HepG2 (cell line): ENCODE measurements around the gene KCNMA1. TPM values are rescaled to one million over a fixed set of nuclear protein-coding genes. Genes with fewer than 3 reads are reported as not detected.

Experiments used
- ATAC-seq: fragments of 200-7000 bp; cut with Tn5 transposase; 3 replicates; pipeline ENCODE4 v1.9.1; 2020; ENCODE audit warnings: mild to moderate bottlenecking, moderate library complexity
- BruUV-seq: library from RNA; stranded (reverse); fragments of 400-500 nt; replicated peaks from 2 replicates; lab custom pipeline; 2021; lab: Mats Ljungman, UMichigan
- CTCF ChIA-PET: fragments of 300-600 bp; formaldehyde crosslinking; extraction: SDS; loops from one replicate; lab custom pipeline; 2021; ENCODE audit warnings: low total read pairs, inconsistent platforms, low intra/inter-chr PET ratio; lab: Yijun Ruan, JAX
- POLR2A ChIA-PET: fragments of 350-600 bp; sonication (Branson Sonifier 250); formaldehyde crosslinking; loops from one replicate; lab custom pipeline; 2020; ENCODE audit warnings: antibody characterized with exemption, inconsistent platforms; lab: Yijun Ruan, JAX
- DNase-seq: peaks from one replicate; pipeline ENCODE4 v3.0.0-alpha.2; 2015; ENCODE audit warnings: low spot score
- FAIRE-seq: peaks from 3 replicates; lab custom pipeline; 2011; peaks lifted over from hg19 to GRCh38; lab: Jason Lieb, UNC
- H2AFZ ChIP-seq: one replicate; pipeline ENCODE4 v1.6.1; 2011; ENCODE audit warnings: low read length, inconsistent platforms
- H3K27ac ChIP-seq: fragments of 300-600 bp; 3 replicates; pipeline ENCODE4 v1.8.0; 2011; ENCODE audit warnings: mixed run types, mild to moderate bottlenecking, mixed read lengths, low read length, inconsistent platforms; ENCODE audit not compliant: insufficient read depth; ENCODE audit errors: extremely low read length
- H3K27me3 ChIP-seq, 2 experiments: fragments of 200-600 bp in 1 of 2; 2 replicates in 1 of 2; 3 replicates in 1 of 2; pipeline versions ENCODE4 v1.6.0 to v1.8.0; 2011; ENCODE audit warnings: low read length in 2 of 2, mild to moderate bottlenecking in 2 of 2, moderate library complexity in 2 of 2, inconsistent platforms in 1 of 2; ENCODE audit not compliant: insufficient read depth in 2 of 2, control insufficient read depth in 1 of 2
- H3K36me3 ChIP-seq, 2 experiments: fragments of 200-600 bp in 1 of 2; replicated peaks in 1 of 2; 2 replicates in 1 of 2; 3 replicates in 1 of 2; pipeline versions ENCODE4 v1.5.1 to v1.8.0; 2011; ENCODE audit warnings: low read length in 2 of 2, inconsistent platforms in 1 of 2; ENCODE audit not compliant: insufficient read depth in 2 of 2, control insufficient read depth in 1 of 2
- H3K4me1 ChIP-seq: 2 replicates; pipeline ENCODE4 v1.5.1; 2012; ENCODE audit warnings: low read length, inconsistent platforms; ENCODE audit not compliant: insufficient read depth
- H3K4me2 ChIP-seq: 2 replicates; pipeline ENCODE4 v1.6.0; 2011; ENCODE audit warnings: low read depth, low read length, inconsistent platforms
- H3K4me3 ChIP-seq, 3 experiments: fragments of 200-600 bp in 1 of 3; sonication (generic), shearing (Covaris generic) in 1 of 3; replicated peaks in 1 of 3; 2 replicates each; pipeline ENCODE4 v1.5.1; 2011 to 2016; ENCODE audit warnings: low read length in 3 of 3, inconsistent platforms in 2 of 3, low read depth in 2 of 3, mild to moderate bottlenecking in 2 of 3, control low read depth in 1 of 3, mixed read lengths in 1 of 3; ENCODE audit not compliant: insufficient read depth in 1 of 3
- H3K79me2 ChIP-seq: one replicate; pipeline ENCODE4 v1.6.1; 2011; ENCODE audit warnings: low read length, inconsistent platforms; ENCODE audit not compliant: insufficient read depth
- H3K9ac ChIP-seq: 2 replicates; pipeline ENCODE4 v1.6.0; 2011; ENCODE audit warnings: mild to moderate bottlenecking, low read depth, low read length, inconsistent platforms; ENCODE audit not compliant: insufficient read depth
- H3K9me3 ChIP-seq: 2 replicates; pipeline ENCODE4 v1.5.1; 2012; ENCODE audit warnings: mild to moderate bottlenecking, low read length
- H4K20me1 ChIP-seq: 2 replicates; pipeline ENCODE4 v1.6.0; 2011; ENCODE audit warnings: inconsistent platforms, mild to moderate bottlenecking, low read length, moderate library complexity; ENCODE audit not compliant: insufficient read depth
- ATF7-NPFF ChIP-seq: sonication (generic); formaldehyde crosslinking; IDR thresholded peaks from 2 replicates; pipeline ENCODE4 v1.8.1; 2023; ENCODE audit warnings: mild to moderate bottlenecking, low read depth, missing genetic modification reagents, moderate library complexity
- DR1 ChIP-seq: sonication (generic); formaldehyde crosslinking; IDR thresholded peaks from 2 replicates; pipeline ENCODE4 v1.8.0; 2021; ENCODE audit warnings: mild to moderate bottlenecking, missing genetic modification reagents, inconsistent platforms
- E2F5 ChIP-seq: sonication (generic); formaldehyde crosslinking; conservative IDR thresholded peaks from 2 replicates; pipeline ENCODE4 v1.4.0; 2020; ENCODE audit warnings: missing genetic modification reagents
- FOSL2 ChIP-seq: sonication (generic); formaldehyde crosslinking; IDR thresholded peaks from 2 replicates; pipeline ENCODE4 v1.4.0; 2020; ENCODE audit warnings: missing genetic modification reagents
- FOXK1 ChIP-seq: sonication (generic); formaldehyde crosslinking; IDR thresholded peaks from 2 replicates; pipeline ENCODE4 v1.4.0; 2020; ENCODE audit warnings: low read depth, missing genetic modification reagents, borderline replicate concordance
- GLI4 ChIP-seq: sonication (generic); formaldehyde crosslinking; IDR thresholded peaks from 2 replicates; pipeline ENCODE4 v1.5.1; 2020; ENCODE audit warnings: missing genetic modification reagents, mild to moderate bottlenecking, moderate library complexity, borderline replicate concordance
- KLF11 ChIP-seq: IDR thresholded peaks from 2 replicates; pipeline ENCODE4 v1.6.1; 2016; ENCODE audit warnings: missing compliant biosample characterization
- MLXIP ChIP-seq: sonication (generic); formaldehyde crosslinking; IDR thresholded peaks from 2 replicates; pipeline ENCODE4 v1.9.0; 2021; ENCODE audit warnings: missing genetic modification reagents, borderline replicate concordance
- NR1H2 ChIP-seq: sonication (generic); formaldehyde crosslinking; IDR thresholded peaks from 2 replicates; pipeline ENCODE4 v1.8.1; 2022; ENCODE audit warnings: low read depth, missing genetic modification reagents, borderline replicate concordance
- PITX1 ChIP-seq: sonication (generic); formaldehyde crosslinking; IDR thresholded peaks from 2 replicates; pipeline ENCODE4 v1.5.1; 2020; ENCODE audit warnings: mild to moderate bottlenecking, missing genetic modification reagents
- POLR2AphosphoS5 ChIP-seq: IDR thresholded peaks from 2 replicates; pipeline ENCODE4 v1.6.1; 2012; ENCODE audit warnings: low read depth, low read length
- SP1 ChIP-seq, 2 experiments: fragments of 450-650 bp in 1 of 2; sonication (generic) in 1 of 2; formaldehyde crosslinking in 1 of 2; IDR thresholded peaks; 2 replicates each; pipeline versions ENCODE4 v1.4.0 to v1.6.1; 2016 to 2020; ENCODE audit warnings: missing genetic modification reagents in 1 of 2
- U2AF1 ChIP-seq: fragments of 200-400 bp; formaldehyde crosslinking; optimal IDR thresholded peaks from 2 replicates; pipeline ENCODE3; 2017; ENCODE audit warnings: mild to moderate bottlenecking, low read depth, low read length
- ZNF563 ChIP-seq: sonication (generic); formaldehyde crosslinking; IDR thresholded peaks from 2 replicates; pipeline ENCODE4 v1.8.0; 2022; ENCODE audit warnings: mild to moderate bottlenecking, moderate library complexity, missing genetic modification reagents
- ZNF672 ChIP-seq: sonication (generic); formaldehyde crosslinking; IDR thresholded peaks from 2 replicates; pipeline ENCODE4 v1.8.1; 2022; ENCODE audit warnings: missing genetic modification reagents
- ZNF724P ChIP-seq: sonication (generic); formaldehyde crosslinking; IDR thresholded peaks from 2 replicates; pipeline ENCODE4 v1.8.0; 2022; ENCODE audit warnings: missing genetic modification reagents, borderline replicate concordance
- ZNF737 ChIP-seq: sonication (generic); formaldehyde crosslinking; IDR thresholded peaks from 2 replicates; pipeline ENCODE4 v1.5.0; 2020; ENCODE audit warnings: missing genetic modification reagents, mild to moderate bottlenecking, borderline replicate concordance
- ZNF777 ChIP-seq: sonication (generic); formaldehyde crosslinking; IDR thresholded peaks from 2 replicates; pipeline ENCODE4 v1.4.0; 2020; ENCODE audit warnings: missing genetic modification reagents
- ZSCAN30 ChIP-seq: sonication (generic); formaldehyde crosslinking; IDR thresholded peaks from 2 replicates; pipeline ENCODE4 v1.5.0; 2020; ENCODE audit warnings: mild to moderate bottlenecking, missing genetic modification reagents
- WGBS: methylation state at CpG from one replicate; pipeline ENCODE4 v1.1.6; 2017; ENCODE audit warnings: low lambda C conversion rate; 5-methylcytosine and 5-hydroxymethylcytosine counted together
- in situ Hi-C: cut with HindIII; loops from 2 replicates; pipeline ENCODE4 v1.10.0; 2017; ENCODE audit warnings: low pct_unique_long_range_greater_than_20kb; ENCODE audit not compliant: extremely low pct_ligation_motif_present
- intact Hi-C: fragments of 100-400 bp; cut with micrococcal nuclease; formaldehyde crosslinking; loops from one replicate; pipeline ENCODE4 v1.10.0; 2022; ENCODE audit not compliant: unreplicated experiment
- polyA plus RNA-seq, 8 experiments: library from polyadenylated mRNA; depleted of rRNA in 3 of 8; stranded (reverse) in 7 of 8; unstranded in 1 of 8; fragments of >200 nt; fragmentation: Illumina TruSeq in 4 of 8; extraction: Trizol in 4 of 8; gene quantifications; 2 replicates each; pipeline versions ENCODE4 v1.2.1 to v1.2.3, GENCODE V29; 2011 to 2016; ENCODE audit warnings: low read depth in 4 of 8, missing spikeins in 1 of 8, mixed read lengths in 1 of 8; ENCODE audit not compliant: insufficient read depth in 1 of 8
- total RNA-seq, 5 experiments: library from RNA; depleted of rRNA; stranded (reverse); fragments of >200 nt; fragmentation: Illumina TruSeq; extraction: Trizol; gene quantifications; 2 replicates each; pipeline ENCODE4 v1.2.3, GENCODE V29; 2016; ENCODE audit warnings: low read depth in 1 of 5
- TF ChIP-seq, protein P1 (sequence below): sonication (generic); formaldehyde crosslinking; IDR thresholded peaks from 2 replicates; pipeline ENCODE4 v1.8.0; 2022; ENCODE audit warnings: mild to moderate bottlenecking, missing genetic modification reagents

The KCNMA1 gene
- total and polyA plus RNA-seq, 2 of the 13 experiments (the other 11 are each of a cell fraction or from before 2014, with no cell fraction given): 0.02 TPM; not detected in 1

DNA sequence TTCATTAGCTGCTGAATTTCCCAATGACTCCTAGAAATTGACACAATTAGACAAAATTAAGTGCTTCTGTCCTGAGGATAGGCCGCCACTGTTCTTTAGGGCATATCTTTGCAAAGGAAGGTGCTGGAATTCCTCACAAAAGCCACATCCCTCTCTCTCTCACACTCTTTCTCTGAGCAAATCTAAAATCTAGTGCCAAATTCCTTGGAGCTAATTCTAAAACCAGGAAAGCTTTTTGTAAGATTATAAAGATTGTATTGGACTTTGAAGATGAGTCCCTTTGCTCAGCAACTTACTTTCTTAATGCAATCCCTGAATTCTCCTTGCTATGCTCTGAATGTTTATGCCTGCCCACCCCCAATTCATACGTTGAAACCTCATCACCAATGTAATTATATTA is 288.9 kb downstream of the KCNMA1 start:
- Histone ChIP-seq H3K4me1 (no peaks in the 10 kb centered on the region), H3K9me3 (no peaks in the 10 kb centered on the region), H3K9ac (no peak overlapping the region), H2AFZ (no peak overlapping the region), H3K36me3 (no peaks in the 10 kb centered on the region), H4K20me1 (no peaks in the 10 kb centered on the region), H3K27me3 (no peaks in the 10 kb centered on the region), H3K4me2 (no peak overlapping the region), H3K27ac (no peak overlapping the region), H3K4me3 (no peak overlapping the region), H3K79me2 (no peaks in the 10 kb centered on the region)
- ATAC-seq (no peak), FAIRE-seq (no peak), DNase-seq (no peak)
- ChIA-PET CTCF (no interaction called here), POLR2A (no interaction called here)
- TF ChIP-seq ZNF672 (CRISPR knock-in tag): no peak
- TF ChIP-seq ZNF777 (CRISPR knock-in tag): no peak
- TF ChIP-seq NR1H2: no peak
- no peak for TF ChIP-seq ZNF737
- TF ChIP-seq FOSL2 (CRISPR knock-in tag): no peak
- no peak for TF ChIP-seq U2AF1
- no peak for TF ChIP-seq MLXIP
- no peak for TF ChIP-seq GLI4 (CRISPR knock-in tag)
- TF ChIP-seq PITX1 (CRISPR knock-in tag): no peak
- TF ChIP-seq E2F5 (CRISPR knock-in tag): no peak
- no peak for TF ChIP-seq ZNF724P
- no peak for TF ChIP-seq SP1 (IDR thresholded peaks at IDR 0.05)
- no peak for TF ChIP-seq SP1 (CRISPR knock-in tag; IDR thresholded peaks at IDR 0.05)
- no peak for TF ChIP-seq POLR2AphosphoS5
- TF ChIP-seq, protein P1, sequence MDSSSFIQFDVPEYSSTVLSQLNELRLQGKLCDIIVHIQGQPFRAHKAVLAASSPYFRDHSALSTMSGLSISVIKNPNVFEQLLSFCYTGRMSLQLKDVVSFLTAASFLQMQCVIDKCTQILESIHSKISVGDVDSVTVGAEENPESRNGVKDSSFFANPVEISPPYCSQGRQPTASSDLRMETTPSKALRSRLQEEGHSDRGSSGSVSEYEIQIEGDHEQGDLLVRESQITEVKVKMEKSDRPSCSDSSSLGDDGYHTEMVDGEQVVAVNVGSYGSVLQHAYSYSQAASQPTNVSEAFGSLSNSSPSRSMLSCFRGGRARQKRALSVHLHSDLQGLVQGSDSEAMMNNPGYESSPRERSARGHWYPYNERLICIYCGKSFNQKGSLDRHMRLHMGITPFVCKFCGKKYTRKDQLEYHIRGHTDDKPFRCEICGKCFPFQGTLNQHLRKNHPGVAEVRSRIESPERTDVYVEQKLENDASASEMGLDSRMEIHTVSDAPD (CRISPR knock-in tag): no peak
- TF ChIP-seq ATF7-NPFF (CRISPR knock-in tag): no peak
- no peak for TF ChIP-seq DR1
- no peak for TF ChIP-seq ZNF563 (CRISPR knock-in tag)
- no peak for TF ChIP-seq KLF11
- TF ChIP-seq FOXK1 (CRISPR knock-in tag): no peak
- no peak for TF ChIP-seq ZSCAN30 (CRISPR knock-in tag)
- in situ Hi-C loops (no loop called here), intact Hi-C loops (no loop called here)
- no TSS peak for BruUV-seq
- WGBS: 26% methylated on average over 2 of the region's 2 CpGs
